Activated CD4-positive, CD25-positive, alpha-beta regulatory T cell treated with anti-CD3 and anti-CD28 coated beads, Interleukin-2, amount 50 U/mL, for 16 hours (primary cell): ENCODE measurements around the gene ANKRD13B.

Source experiments
- DNase-seq: peaks from one replicate; pipeline ENCODE4 v3.0.0-alpha.2; 2020; ENCODE audit warnings: low read depth, low spot score

ANKRD13B gene

DNA sequence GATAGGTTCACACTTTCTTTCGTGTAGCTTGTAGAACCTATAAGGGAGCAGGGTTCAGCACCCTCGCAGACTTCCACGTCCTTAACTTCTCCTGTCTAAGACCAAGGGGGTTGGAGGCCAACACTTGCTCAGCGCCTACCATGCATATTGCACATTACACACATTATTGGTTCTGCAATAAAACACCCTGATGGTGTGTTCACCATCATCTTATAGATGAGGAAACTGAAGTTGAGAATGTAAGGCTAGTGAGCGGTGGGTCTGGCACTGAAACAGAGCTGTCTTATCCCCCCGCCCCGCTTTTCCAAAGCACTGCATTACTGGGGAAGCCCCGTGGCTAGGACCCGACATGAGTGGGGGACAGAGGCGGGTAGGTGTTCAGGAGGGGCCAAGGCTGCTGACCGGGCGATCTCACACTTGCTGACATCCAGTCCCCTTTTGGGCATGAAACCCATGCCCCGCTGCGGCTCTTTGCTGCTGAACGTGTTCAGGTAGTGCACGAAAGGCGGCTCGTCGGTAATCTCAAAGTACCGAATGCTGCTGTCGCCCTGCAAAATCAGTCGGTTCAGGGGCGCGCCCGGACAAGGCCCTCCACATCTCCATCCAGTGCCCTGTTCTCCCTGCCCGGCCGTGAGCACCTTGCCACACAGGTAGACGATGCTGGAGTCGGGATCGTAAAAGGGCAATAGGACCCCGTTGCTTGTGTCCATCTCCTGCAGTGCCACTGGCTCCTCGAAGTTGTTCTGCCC lies 23.5 kb downstream of the ANKRD13B start:
- no peak for DNase-seq

DNA sequence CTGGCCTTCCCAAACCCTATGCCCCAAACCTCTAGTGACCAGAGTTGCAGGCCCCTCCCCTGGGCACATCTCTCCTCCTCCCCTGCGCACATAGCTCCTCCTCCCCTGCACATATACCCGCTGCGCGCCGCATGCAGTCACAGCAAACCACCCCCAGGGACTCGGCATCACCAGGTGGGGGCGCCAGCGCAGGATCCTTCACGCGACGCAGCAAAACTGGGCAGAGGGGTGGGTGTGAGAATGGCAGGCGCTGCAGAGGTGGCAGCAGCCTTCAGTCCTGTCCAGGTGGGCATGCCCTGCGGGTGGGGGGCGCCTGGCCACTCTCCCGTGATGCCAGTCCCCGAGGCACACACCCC lies 24.2 kb downstream of the ANKRD13B start:
- DNase-seq = peak; percentile 83

DNA sequence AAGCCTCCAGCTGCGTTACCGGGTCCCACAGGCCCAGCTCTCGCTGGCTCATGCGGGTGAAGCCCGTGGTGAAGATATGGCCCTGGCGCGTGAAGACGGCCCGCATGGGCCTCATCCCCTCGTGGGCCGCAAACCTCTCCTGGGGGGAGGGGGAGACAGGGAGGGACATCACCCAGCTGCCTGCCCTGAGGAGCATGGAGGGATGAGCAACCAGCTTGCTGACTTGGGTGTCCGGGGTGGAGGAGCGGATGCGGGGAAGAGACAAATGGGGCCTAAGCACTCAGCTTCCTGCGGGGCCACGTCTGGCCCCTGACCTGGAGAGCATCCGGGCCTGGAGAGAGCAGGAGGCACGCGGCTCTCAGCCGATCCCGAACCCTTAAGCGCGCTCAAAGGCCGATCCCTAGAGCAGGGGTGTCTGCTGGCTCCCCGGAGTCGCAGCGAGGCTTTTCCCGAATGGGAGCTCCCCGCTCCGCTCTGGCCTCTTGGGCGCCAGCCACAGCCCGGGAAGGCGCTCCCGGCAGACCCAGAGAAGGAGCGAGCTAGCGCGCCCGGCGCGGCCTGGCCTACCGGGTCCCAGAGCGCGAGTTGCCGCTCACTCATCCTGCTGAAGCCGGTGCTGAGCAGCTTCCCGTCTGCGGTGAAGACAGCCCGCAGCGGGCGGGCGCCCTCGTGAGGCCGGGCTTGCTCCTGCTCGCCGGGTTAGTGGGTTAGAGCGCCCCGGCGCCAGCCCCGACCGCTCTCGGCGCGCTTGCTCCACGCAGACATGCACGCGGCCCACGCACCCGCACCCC lies 24.7 kb downstream of the ANKRD13B start:
- DNase-seq = peak; percentile 73

DNA sequence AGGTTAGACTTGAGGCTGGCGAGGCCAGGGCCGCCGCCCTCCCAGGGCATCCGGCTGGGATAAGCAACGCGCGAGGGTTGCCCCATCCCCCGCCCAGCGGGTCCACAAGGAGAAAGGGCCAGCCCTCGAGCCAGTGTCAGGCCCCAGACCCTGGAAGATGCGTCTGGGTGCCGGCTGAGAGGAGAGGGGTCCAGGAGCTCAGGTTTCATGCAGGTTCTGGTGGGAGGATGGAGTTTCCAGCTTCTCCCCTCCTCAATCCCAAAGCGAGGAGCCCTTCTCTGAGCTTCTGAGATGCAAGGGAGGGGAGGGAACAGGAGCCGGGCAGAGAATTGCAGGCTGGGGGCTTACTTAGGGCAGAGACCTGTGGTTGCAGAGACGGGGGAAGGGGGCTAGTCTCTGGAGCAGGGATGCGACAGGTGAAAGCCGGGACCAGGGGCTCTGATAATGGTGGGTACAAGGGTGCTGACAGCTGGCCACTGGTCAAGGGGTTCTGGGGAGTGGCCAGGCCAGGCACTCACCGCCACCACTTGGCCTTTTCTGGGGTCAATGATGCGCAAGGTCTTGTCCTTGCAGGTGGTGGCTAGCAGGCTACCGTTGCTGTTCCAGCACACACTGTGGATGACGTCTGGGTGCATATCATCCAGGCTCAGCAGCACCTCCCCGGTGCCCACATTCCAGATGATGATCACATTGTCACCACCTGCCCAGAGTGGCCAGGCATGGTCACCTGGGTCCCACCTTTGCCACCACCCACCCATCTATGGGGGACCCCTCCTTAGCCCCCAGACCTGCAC lies 25.5 kb downstream of the ANKRD13B start:
- no peak for DNase-seq

DNA sequence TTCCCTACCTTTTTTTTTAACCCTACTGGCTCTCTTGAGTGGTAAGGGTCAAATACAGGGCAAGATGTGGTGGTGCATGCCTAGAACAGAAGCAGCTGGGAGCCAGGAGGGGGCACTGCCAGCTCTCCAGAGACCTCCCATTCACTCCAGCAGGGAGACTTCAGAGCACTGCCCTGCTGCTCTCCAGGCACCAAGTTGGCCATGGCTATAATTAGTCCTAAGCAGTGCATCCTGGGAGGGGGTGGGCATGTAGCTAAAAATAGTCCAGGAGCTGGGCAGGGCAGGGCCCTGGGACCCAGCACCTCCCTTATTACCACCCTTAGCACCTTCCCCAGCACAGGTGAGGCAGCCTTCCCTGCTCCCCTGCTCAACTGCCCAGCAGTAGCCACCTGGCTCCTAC lies 26.3 kb downstream of the ANKRD13B start:
- DNase-seq = no peak

DNA sequence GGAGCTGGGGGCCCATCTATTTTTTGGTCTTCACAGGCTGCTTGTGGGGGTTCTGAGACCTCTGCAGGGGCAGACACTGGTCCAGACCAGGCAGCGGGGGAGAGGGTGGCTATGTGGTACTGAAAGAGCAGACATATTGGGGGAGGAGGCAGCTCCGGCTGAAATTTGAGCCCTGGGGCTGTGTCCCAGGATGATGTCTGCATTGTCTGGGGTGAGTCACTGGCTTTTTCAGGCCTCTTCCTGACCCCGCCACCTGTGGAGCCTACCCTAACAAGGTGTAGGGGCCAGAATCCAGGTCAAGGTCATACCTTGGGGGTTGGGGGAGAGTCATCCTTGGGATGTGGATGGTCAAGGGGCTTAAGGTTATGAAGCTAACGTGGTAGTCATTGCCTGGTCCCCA lies 27.3 kb downstream of the ANKRD13B start:
- no peak for DNase-seq

DNA sequence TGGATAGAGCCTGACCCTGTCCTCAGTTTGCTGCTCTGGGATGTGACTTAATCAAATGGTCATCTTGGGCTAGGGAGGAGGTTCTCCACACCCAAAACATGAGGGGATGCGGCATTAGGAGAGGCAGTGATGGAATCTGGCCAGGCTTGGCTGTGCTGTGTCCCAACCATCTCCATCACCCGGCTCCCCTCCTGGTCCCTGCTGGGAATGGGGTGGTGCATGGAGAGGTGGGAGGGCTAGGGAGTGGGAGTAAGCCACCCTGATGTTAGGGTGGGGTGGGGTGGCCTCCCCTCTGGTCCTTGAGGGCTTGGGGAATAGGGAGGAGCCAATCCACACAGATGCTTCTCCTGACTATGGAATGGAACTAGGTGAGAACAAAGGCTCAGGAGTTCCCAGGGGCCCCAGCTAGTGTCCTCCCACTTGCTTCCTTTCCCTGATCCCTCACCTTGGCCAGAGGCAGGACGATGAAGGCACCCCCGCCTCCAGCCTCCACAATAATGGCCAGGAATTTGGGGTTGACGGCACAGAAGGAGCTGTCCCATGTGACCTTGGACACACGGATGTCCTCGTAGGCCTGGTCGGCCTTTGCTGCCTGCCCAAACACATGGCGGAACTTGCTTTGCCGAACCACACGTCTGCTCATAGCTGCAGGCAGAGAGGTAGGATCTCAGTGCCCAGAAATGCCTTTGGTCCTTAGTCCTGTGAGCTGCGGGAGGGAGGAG lies 28.0 kb downstream of the ANKRD13B start:
- no peak for DNase-seq

DNA sequence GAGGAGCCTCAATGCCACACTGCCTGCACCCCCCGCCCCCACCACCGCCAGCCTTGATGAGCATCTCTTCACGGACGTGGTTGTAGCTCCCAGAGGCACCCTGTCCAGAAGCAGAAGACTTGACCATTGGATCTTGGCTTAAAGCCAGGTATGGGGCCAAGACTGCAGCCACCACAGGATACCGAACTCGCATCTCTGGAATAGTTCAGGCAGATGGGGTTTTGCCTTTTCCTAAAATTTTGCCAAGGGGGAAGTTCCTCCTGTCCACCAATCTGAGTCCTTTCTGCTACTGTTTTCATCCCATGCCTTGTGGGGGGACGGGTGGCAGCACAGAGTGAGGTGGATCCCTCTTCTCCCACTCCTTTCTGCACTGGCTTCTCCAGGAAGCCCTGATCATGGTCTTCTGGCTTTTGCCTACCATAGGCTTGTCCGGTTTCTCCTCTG lies 28.8 kb downstream of the ANKRD13B start:
- no peak for DNase-seq

DNA sequence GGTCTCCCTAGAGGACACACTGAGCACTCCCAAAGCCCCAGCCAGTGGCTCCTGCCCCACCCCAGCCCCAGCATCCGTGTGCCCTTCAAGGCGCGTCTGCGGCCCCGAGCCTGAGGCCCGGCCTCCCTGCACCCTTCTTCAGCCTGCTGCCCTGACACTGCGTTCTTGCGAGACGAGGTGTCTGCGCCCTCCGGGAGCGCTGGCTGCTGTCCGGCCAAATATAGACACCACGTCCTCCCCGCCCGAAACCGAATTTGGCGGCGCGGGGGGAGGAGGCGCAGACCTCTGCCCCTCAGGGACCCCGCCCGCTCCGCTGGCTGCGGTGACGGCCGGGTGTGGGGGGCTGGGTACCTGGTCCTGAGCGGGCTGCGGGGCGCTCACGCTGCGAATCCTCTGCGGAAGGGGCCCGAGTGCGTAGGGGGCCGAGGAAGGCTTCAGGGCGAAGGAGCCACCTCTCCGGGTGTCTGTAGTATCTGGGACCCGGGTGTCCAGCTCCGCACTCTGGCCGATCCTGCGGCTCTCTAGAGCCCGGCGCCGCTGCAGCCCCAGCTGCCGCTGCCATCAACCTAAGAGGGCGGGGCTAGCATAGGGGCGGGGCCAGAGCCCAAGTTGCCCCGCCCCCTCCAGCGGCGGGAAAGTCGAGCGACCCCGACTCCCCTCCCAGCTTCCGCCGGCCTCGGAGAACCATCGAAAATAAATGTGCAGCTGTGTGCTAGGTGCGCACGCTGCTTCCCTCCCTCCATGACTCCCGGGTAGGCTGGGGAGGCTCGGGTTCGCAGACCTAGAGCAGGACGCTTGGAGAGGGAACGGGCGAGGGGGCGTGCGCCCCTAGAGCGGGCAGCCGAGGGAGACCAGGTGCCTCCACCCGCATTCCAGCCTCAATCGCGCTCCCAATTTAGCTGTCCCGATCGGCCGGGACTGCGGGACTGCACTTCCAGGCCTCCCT lies 29.7 kb downstream of the ANKRD13B start, which contains the start of gene CORO6:
Gene CORO6, minus strand, starts transcription at position 576 of the 946 bp plus-strand sequence. CDS start 1,491 bp downstream, outside the sequence.
- DNase-seq = no peak

DNA sequence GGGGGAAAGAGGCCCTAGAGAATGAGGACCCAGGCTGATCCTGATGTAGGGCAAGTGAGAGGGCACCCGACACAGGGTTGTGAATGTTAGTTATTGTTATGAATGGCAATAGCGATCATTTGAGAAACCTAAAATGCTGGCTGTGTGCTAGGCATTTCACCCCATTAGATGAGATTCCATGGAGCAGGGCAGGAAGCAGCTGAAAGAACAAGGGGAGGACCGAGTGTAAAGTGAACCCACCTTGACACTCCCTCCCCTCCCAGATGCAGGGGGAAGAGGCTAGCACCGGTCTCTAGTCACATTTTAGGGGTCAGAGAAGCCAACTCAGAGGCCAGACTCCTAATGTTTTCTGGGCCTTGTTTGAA lies 30.3 kb downstream of the ANKRD13B start:
- DNase-seq = no peak

DNA sequence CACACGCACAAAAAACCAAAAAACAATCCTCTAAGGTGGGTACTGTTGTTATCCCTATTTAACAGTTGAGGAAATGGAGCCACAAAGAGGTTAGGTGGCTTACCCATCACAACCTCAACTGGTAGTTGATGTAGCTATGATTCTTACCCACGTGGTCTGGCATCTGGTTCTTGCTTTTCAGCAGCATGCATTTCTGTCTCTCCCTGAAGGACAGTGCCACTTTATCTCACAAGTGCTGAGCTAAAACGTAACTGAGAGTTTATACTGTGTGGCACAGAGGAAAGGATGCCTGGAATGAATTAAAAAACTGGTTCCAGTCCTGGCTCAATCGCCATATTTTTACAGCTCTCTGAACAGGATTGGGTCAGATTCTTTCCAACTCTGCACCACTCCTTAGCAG lies 31.7 kb downstream of the ANKRD13B start:
- no peak for DNase-seq

DNA sequence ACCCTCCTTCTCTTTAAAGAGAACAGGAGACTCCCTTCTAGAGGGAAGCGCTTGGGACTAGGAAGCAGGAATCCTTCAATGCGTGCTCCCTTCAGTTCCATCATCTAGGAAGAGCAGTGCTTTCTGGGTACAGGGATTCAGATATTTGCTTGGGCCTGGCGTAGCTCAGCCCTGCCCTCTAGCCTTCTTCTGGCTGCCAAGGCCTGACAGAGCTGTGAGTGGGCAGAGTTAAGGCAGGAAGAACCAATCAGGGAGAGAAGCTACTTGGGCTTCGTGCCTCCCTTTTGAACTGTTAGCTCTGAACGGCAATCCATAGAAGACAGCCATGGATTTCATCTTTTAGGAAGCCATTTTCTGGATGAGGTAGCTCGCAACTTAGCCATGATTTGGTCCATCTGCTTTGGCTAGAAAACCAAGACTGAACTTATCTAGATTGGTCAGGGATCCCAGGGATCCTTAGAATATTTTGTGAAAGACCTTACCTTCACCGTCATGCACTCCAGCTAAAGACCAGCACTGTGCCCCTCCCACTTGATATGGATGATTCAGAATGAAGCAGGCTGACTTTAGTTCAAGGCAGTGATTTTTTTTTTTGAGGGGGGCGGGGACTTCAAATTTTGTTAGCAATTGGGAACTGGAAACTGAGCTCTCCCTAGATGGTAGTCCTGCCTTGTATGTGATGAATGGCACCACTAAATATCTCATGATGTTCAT lies 32.3 kb downstream of the ANKRD13B start:
- no peak for DNase-seq

DNA sequence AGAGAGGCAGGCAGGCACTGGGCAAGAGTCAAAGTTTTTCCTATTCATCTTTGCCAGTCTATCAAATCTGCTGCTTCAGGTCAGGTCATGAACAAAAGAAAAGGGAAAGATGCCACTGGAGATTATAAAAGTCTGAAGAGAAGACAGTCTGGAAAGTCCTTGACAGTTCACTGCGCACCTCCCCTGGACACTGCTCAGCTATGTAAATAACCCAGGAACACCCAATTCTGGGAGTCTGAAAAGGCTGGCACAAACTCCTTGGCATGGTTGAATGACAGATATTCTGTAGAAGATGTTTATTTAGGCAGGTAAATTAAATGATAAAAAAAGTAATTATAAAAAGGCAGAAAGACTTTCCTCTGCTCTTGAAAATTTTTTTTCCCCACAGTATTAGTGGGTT lies 35.0 kb downstream of the ANKRD13B start:
- no peak for DNase-seq

DNA sequence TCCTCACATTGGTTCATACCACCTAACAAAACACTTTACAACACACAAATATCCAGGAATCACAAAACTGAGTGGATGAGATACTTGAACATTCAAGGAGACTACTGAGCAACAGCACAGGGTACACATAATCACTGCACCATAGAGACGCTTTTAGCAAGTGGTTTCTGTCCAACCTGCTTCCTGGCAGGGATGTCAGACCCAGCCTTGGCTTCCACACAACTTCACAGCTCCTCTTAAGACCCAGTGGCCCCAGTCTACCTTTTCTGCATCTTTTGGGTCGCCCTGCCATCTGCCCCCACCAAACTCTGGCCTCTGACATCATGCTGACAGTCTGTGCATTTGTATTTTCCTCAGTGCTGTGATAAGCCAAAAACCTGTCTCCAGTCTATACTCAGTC lies 35.7 kb downstream of the ANKRD13B start:
- no peak for DNase-seq

DNA sequence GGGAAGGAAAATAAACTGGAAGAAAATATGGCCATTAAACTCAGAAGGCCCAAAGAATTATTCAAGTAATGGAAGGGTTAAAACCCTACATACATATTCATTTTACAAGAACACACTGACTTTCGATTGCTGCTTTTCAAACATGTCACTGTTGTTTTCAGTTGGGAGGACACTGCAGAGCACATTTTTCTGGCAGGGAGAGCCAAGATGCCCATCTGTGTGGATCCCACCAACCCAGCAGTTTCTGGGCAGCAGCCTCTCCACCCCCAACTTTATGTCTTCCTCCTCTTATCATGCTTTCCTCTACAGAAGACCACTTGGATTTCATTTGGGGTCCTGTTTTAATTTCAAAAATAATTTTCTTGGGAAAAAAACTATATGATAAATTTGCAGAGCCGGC lies 36.9 kb downstream of the ANKRD13B start:
- no peak for DNase-seq

DNA sequence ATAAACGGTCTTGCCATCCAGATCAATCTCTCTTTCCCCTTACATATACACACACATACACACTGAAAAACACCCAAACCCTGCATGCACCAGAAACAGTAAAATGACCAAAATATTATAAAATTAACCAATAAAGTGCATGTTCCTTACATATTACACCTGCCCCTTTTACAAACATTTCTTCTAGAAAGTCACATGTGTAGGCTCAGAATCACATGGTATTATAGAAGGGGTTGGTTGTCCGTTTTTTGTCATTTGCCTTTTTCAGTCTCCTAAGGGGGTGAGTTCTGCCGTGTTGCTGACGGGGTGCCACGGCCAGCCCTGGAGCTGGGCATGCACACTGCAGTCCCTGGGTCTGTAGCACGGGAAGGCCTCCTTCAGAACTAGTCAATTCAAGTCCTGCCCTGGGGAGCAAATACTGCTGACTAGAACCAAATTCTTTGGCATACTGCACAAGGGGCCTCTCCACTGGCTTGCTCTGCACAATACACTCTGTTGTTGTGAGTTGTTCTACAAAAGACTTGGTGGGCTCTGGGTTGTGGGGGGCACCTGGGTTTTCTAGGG lies 37.8 kb downstream of the ANKRD13B start:
- DNase-seq = no peak

DNA sequence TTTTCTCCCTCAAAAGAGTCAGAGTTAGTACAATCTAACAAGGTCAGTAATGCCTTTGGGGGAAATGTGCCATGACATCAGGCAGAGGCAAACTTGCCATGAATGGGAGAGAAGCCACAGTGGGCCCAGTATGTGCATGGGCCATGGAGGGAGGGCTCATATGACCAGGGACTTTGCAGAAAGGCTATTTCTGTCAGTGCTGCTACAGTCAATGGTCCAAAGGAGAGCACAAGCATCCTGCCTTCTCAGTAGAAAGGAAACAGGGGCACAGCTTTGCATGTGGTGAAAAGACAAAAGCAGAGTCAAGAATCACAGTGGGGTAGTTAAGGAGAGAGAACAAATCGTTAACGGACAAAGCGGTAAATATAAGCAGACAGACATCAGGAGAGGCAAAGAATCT lies 41.0 kb downstream of the ANKRD13B start:
- DNase-seq = no peak

DNA sequence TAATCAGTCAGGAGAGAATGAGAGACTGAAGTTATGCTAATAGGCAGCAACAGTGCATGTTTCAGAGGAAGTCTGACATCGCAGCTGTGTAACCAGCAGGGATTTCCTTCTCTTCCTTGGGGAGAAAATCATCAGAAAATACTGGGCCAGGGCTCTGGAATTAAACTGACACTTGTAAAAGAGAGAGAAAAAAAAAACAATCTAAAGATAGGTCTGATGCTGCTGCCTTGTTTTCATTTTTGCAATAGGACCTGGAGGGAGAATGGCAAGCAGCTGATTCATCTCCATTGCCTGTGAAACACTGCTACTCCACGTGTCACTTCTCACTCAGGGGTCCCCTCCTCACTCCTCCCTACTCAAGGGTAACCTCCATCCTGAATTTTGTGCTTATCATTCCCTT lies 47.5 kb downstream of the ANKRD13B start:
- DNase-seq = no peak

DNA sequence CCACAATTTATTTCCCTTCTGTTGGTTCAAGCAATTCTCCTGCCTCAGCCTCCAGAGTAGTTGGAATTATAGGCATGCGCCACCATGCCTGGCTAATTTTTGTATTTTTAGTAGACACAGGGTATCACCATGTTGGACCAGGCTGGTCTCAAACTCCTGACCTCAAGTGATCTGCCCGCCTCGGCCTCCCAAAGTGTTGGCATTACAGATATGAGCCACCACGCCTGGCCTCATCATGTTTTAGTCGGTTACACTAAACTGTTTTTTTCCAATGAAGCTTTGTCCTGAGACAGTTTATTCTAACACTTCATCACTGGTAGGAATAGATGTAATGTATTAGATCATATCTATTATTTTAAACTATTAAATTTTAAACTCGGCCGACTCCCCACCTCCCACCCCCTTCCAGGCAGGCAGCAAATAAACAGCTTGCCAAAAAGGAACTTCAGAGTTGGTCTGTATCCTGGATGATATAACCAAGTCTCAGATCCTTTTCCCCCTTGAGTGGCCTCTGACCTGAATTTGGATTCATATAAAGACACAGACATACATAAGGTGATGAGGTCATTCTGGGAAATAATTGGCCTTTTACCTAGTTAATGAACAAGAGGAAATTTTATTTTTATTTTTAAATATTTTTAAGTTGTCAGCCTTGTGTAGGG lies 48.2 kb downstream of the ANKRD13B start:
- DNase-seq = no peak
